ENCODE data around the gene HS2ST1. TPM values are rescaled to one million over a fixed set of nuclear protein-coding genes. Genes with fewer than 3 reads are reported as not detected.

The HS2ST1 gene
- total RNA-seq, 2 donors from 2014 or later: 21.3 to 23.5 TPM

- no peak for TF ChIP-seq CTCF (IDR thresholded peaks at IDR 0.05)
- Histone ChIP-seq H3K4me1 (no peaks in the 10 kb centered on the region), H3K9ac (ENCODE audit: low read depth in 2 of 2, low read length in 2 of 2) (no peak overlapping the region), H3K4me3 (no peak overlapping the region), H3K27me3 (no peaks in the 10 kb centered on the region), H3K9me3 (no peaks in the 10 kb centered on the region), H3K36me3 (no peaks in the 10 kb centered on the region), H3K27ac (no peak overlapping the region)
- DNase-seq: no peak
- intact Hi-C loops (cut with DNase I): no loop called here
Measured at GRCh38 chr1:87072411-87072810, 158.0 kb downstream of the HS2ST1 start.

GRCh38 chr1:87072904-87073303 lies 158.5 kb downstream of the HS2ST1 start:
- no peaks in the 10 kb centered on the region for H3K4me1 ChIP-seq
- no peak for TF ChIP-seq CTCF (IDR thresholded peaks at IDR 0.05)
- H3K27me3 ChIP-seq: no peaks in the 10 kb centered on the region
- H3K9me3 ChIP-seq: no peaks in the 10 kb centered on the region
- H3K9ac ChIP-seq (ENCODE audit: low read depth in 2 of 2, low read length in 2 of 2): no peak overlapping the region
- H3K4me3 ChIP-seq: no peak overlapping the region
- no peak for DNase-seq
- intact Hi-C loops (cut with DNase I): no loop called here
- H3K27ac ChIP-seq: no peak overlapping the region
- no peaks in the 10 kb centered on the region for H3K36me3 ChIP-seq

GRCh38 chr1:87074001-87074795 lies 159.8 kb downstream of the HS2ST1 start:
- TF ChIP-seq CTCF (IDR thresholded peaks at IDR 0.05): no peak
- intact Hi-C loops (cut with DNase I): no loop called here

GRCh38 chr1:87077959-87078639 lies 163.7 kb downstream of the HS2ST1 start:
- no peak for TF ChIP-seq CTCF (IDR thresholded peaks at IDR 0.05)
- H3K27me3 ChIP-seq: no peaks in the 10 kb centered on the region
- no peak overlapping the region for H3K27ac ChIP-seq
- no peaks in the 10 kb centered on the region for H3K4me1 ChIP-seq
- DNase-seq: no peak
- no peaks in the 10 kb centered on the region for H3K9me3 ChIP-seq
- intact Hi-C loops (cut with DNase I): no loop called here
- H3K4me3 ChIP-seq: no peak overlapping the region
- H3K9ac ChIP-seq (ENCODE audit: low read depth in 2 of 2, low read length in 2 of 2): no peak overlapping the region
- H3K36me3 ChIP-seq: no peaks in the 10 kb centered on the region

More at GRCh38 chr1:87074001-87074795, 159.8 kb downstream of the HS2ST1 start:
- Histone ChIP-seq H3K4me3 (no peak overlapping the region), H3K9me3 (no peaks in the 10 kb centered on the region), H3K9ac (ENCODE audit: low read depth in 2 of 2, low read length in 2 of 2) (no peak overlapping the region), H3K4me1 (no peaks in the 10 kb centered on the region), H3K27me3 (no peaks in the 10 kb centered on the region), H3K27ac (no peak overlapping the region), H3K36me3 (no peaks in the 10 kb centered on the region)
- no peak for DNase-seq

- Histone ChIP-seq H3K9ac (ENCODE audit: low read depth in 2 of 2, low read length in 2 of 2) (no peak overlapping the region), H3K9me3 (no peaks in the 10 kb centered on the region), H3K27ac (no peak overlapping the region), H3K4me3 (no peak overlapping the region), H3K36me3 (no peaks in the 10 kb centered on the region), H3K4me1 (no peaks in the 10 kb centered on the region), H3K27me3 (no peaks in the 10 kb centered on the region)
- intact Hi-C loops (cut with DNase I): loop anchor here (5.0 kb wide), 1 partner anchor 252 kb away; no protein-coding TSS in a partner anchor
- TF ChIP-seq CTCF (IDR thresholded peaks at IDR 0.05): peak; percentile 55
- DNase-seq: no peak
Measured at GRCh38 chr1:87084244-87084836, 169.9 kb downstream of the HS2ST1 start.
